Mononuclear cell (primary cell): ENCODE data around the gene BSN. TPM values are rescaled to one million over a fixed set of nuclear protein-coding genes. Genes with fewer than 3 reads are reported as not detected.
"Not testable (repeated sequence)": the region's sequence is repeated elsewhere in the genome, so short reads cannot be mapped to it uniquely, and the experiment has no call there.

Experiments used
- H3K27me3 ChIP-seq: 2 replicates; pipeline ENCODE4 v1.6.0; 2011; ENCODE audit warnings: low read length, control low read depth; ENCODE audit not compliant: insufficient read depth
- H3K4me1 ChIP-seq: 2 replicates; pipeline ENCODE4 v1.5.1; 2011; ENCODE audit warnings: mild to moderate bottlenecking, low read length, control low read depth; ENCODE audit not compliant: insufficient read depth
- H3K4me3 ChIP-seq: 2 replicates; pipeline ENCODE4 v1.5.1; 2011; ENCODE audit warnings: mild to moderate bottlenecking, low read length, moderate library complexity
- H3K9me3 ChIP-seq: 2 replicates; pipeline ENCODE4 v1.5.1; 2011; ENCODE audit warnings: low read depth, mild to moderate bottlenecking, control low read depth, low read length
- total RNA-seq: library from RNA; depleted of rRNA; stranded (reverse); fragments of >200 nt; gene quantifications from one replicate; pipeline ENCODE4 v1.2.3, GENCODE V29; 2012

The BSN gene
- total RNA-seq, 1 donor = under 0.01 TPM

GRCh38 chr3:49687424-49687795 is 133.1 kb downstream of the BSN start:
- not testable (repeated sequence) for H3K27me3 ChIP-seq, H3K9me3 ChIP-seq, H3K4me3 ChIP-seq
- peaks cover 34% of the 10 kb centered on the region for H3K4me1 ChIP-seq

GRCh38 chr3:49688338-49689045 is 134.2 kb downstream of the BSN start:
- H3K4me1 ChIP-seq = peaks cover 34% of the 10 kb centered on the region
- peak overlapping the region; percentile 95 for H3K4me3 ChIP-seq
- H3K9me3 ChIP-seq, H3K27me3 ChIP-seq: not testable (repeated sequence)

DNA sequence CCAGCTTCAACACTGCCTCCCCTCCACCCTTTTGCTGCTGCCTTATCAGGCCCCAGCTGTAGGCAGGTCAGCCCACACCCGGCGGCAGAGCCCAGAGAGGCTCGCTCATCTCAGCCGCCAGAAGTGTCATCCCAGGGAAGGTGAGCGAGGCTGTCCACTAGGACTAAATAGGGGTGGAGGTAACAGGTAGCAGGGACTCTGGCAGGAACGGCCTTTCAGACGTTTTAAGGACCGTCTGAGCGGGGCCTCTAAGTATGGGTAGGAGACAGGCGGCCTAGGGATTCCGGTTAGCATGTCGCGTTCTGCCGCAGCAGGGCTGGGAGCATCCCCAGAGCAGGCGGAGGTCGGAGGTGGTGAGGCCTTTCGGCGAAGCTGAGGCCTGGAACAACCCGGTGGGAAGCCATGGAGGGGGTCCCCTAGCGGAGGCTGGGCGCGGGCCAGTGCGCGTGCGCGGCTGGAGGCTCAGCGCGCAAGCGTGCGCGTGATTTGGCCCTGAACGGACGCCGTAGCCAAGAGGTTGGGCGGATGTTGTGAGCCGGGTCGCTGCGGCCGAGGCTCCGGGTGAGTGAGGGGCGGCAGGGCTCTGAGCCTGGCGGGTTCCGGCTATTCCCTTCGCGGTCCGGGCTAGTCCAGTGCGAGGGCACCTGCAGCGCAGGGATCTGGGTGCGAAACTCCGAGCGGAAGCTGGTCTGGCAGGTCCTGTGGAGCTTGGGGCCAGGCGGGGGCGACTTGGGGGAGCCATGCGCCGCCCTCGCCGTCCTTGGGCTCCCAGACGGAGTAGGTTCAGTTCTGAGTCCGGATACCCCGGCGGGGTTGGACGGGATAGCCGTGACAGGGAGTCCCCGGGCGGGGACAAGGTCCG is 135.0 kb downstream of the BSN start, which contains the start of the genes MST1 and RNF123:
TSS of gene MST1 (minus strand) at position 429 of the 862 bp plus-strand sequence. CDS start 783 bp downstream, outside the sequence.
TSS of gene RNF123 (plus strand) at position 512 of the 862 bp plus-strand sequence. CDS start 1,609 bp downstream, outside the sequence.
- H3K4me3 ChIP-seq = peak within 1 kb of the TSS; percentile 95
- H3K27me3 ChIP-seq = no peaks in the 10 kb centered on the region
- H3K9me3 ChIP-seq = no peaks in the 10 kb centered on the region
- H3K4me1 ChIP-seq = peaks cover 34% of the 10 kb centered on the region

DNA sequence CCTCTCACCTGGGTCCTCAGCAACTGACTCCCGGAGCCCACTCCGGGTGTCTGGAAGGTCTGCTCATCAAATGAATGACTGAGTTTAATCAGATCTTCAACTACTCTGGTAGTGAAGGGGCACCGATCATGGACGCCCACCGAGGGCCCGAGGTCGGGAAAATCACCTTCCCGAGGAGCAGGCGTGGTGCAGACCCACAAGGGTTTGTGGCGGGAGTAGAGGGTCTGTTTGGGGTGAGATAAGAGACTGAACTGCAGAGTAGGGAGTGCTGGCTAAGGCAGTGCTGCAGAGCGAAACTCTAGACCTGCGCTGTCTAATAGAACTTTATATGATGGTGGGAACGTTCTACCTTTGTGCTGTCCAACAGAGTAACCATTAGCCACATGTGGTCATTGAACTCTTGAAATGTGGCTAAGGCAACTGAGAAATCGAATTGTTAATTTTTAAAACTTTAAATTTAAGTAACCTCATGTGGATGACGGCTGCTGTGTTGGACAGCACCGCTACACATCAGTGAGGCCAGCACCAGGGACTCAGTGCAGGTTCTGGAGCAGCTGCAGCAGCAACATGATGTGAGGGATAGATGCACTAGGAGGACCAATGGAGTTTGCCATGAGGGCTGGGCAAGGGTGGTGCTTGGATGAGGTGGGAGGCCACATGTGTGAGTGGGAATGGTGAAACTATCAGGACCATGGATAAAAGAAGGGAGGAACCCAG is 135.8 kb downstream of the BSN start:
- H3K27me3 ChIP-seq, H3K9me3 ChIP-seq: not testable (repeated sequence)
- peak overlapping the region; percentile 95 for H3K4me3 ChIP-seq
- H3K4me1 ChIP-seq = peaks cover 34% of the 10 kb centered on the region

GRCh38 chr3:49690856-49691255 is 136.6 kb downstream of the BSN start:
- not testable (repeated sequence) for H3K9me3 ChIP-seq, H3K27me3 ChIP-seq, H3K4me3 ChIP-seq
- peaks cover 34% of the 10 kb centered on the region for H3K4me1 ChIP-seq

DNA sequence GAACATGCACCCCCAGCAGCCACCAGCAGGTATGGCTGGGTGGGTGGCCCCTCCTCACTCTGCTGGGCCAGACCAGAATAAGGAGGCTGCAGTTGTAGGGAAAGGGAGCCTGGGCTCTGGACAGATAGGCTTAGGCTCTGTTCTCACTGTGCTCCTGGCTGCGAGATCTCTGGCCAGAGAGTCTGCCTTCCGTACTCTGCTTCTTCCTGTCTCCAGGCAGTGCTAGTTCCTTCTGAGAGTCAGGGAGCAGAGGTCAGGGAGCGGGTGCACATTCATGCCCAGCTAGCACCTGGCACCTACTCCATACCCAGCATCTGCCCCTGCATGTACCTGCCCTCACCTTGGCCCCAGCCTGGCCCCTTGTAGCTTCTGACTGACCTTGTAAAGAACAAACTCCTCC is 137.2 kb downstream of the BSN start:
- not testable (repeated sequence) for H3K9me3 ChIP-seq, H3K27me3 ChIP-seq, H3K4me3 ChIP-seq
- H3K4me1 ChIP-seq = peaks cover 31% of the 10 kb centered on the region

GRCh38 chr3:49694409-49695070 is 140.3 kb downstream of the BSN start:
- peaks cover 19% of the 10 kb centered on the region for H3K4me1 ChIP-seq
- not testable (repeated sequence) for H3K27me3 ChIP-seq, H3K4me3 ChIP-seq, H3K9me3 ChIP-seq

DNA sequence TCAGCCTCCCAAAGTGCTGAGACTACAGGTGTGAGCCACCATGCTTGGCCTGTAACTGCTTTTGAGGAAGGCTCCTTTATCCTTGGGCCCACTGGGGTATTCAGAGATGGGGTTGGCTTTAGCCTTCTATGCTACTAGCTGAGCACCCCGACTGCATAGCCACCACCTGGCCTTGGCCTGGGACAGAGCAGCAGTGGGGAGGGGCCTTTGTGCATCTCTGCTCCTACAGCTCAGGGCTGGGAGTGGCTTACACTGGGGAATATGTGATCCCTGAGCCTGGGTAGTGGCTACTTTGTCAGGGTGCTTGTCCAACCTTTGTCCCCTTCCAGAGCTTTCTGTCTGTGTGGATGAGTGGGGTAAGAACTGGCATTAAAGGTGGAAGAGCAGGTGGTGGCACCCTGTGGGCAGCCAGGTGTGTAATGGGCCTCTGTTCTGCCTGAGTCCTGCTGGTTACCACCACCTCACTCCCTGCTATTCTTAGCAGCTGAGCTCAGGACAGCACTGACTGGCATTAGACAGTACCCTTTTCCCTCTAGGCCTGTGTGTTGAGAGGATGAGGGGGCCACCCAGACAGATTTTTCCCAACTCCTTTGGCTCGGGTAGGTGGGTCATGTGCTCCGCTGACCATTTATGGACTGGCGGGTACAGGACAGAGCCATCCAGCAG is 141.2 kb downstream of the BSN start:
- H3K9me3 ChIP-seq, H3K27me3 ChIP-seq, H3K4me3 ChIP-seq: not testable (repeated sequence)
- peaks cover 12% of the 10 kb centered on the region for H3K4me1 ChIP-seq

DNA sequence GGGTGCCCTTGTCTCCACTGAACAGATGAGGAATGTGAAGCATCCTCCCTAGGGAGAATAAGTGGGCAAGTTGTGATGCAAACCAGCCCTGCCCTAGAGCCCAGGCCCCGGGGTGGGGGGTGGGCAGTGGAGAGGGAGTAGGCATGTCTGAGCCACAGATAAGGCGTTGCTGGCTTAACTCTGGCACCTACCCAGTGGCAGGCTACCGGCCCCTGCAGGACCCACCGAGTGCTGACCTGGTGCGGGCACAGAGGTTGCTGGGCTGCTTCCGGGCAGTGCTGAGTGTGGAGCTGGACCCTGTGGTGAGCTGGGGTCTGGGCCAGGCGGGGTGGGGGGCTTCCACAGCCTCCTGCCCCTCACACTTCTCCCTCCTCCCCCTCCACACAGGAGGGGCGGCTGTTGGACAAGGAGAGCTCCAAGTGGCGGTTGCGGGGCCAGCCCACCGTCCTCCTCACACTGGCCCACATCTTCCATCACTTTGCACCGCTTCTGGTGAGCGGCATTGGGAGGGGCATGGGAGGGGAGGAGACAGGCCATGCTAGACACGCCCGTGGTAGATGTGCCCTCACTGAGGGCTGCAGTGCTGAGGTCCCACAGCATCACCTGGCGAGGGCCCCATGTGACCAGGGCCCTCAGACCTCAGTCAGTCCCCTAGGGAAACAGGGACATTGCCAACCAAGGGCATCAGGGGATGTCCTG is 145.2 kb downstream of the BSN start:
- no peaks in the 10 kb centered on the region for H3K9me3 ChIP-seq
- H3K4me3 ChIP-seq = no peak overlapping the region
- H3K4me1 ChIP-seq = no peaks in the 10 kb centered on the region
- H3K27me3 ChIP-seq = no peaks in the 10 kb centered on the region

DNA sequence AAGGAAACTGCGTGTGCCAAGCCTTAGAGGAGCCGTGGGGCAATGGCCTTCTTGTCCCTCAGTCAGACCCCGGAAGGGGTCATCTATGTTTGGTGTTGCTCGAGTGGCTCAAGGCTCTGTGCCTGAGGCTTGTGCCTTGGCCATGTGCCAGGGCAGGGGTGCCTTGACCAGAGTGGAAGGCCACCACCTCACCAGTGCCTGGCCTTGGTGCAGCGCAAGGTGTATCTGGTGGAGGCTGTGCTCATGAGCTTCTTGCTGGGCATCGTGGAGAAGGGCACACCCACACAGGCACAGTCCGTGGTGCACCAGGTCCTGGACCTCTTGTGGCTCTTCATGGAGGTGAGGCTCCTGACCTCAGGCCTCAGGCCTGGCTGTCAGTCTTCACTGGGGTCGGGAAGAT is 145.7 kb downstream of the BSN start:
- H3K27me3 ChIP-seq = no peaks in the 10 kb centered on the region
- H3K9me3 ChIP-seq = no peaks in the 10 kb centered on the region
- H3K4me1 ChIP-seq = no peaks in the 10 kb centered on the region
- no peak overlapping the region for H3K4me3 ChIP-seq

- no peaks in the 10 kb centered on the region for H3K27me3 ChIP-seq
- no peaks in the 10 kb centered on the region for H3K4me1 ChIP-seq
- no peak overlapping the region for H3K4me3 ChIP-seq
- H3K9me3 ChIP-seq = no peaks in the 10 kb centered on the region
Observed at GRCh38 chr3:49700453-49701128, 146.3 kb downstream of the BSN start.

GRCh38 chr3:49701388-49702077 is 147.3 kb downstream of the BSN start:
- Histone ChIP-seq H3K4me3 (no peak overlapping the region), H3K4me1 (no peaks in the 10 kb centered on the region), H3K9me3 (no peaks in the 10 kb centered on the region), H3K27me3 (no peaks in the 10 kb centered on the region)

GRCh38 chr3:49702672-49703071 is 148.4 kb downstream of the BSN start:
- Histone ChIP-seq H3K27me3 (no peaks in the 10 kb centered on the region), H3K4me3 (no peak overlapping the region), H3K9me3 (no peaks in the 10 kb centered on the region), H3K4me1 (no peaks in the 10 kb centered on the region)
